Coronary artery (tissue), 2 donors: ENCODE measurements around the gene IL37.

Experiments
- DNase-seq: peaks from one replicate; pipeline ENCODE4 v3.0.0-alpha.2; 2017; ENCODE audit warnings: low spot score
- H3K27ac ChIP-seq, 2 donors: fragments of 200-600 bp; sonication (generic); one replicate each; pipeline ENCODE4 v1.5.1; 2016 to 2019
- H3K4me3 ChIP-seq: fragments of 200-600 bp; sonication (generic); 2 replicates; pipeline ENCODE4 v1.5.1; 2016; ENCODE audit warnings: mild to moderate bottlenecking, moderate library complexity
- TF ChIP-seq, protein P1 (sequence below): fragments of 200-600 bp; sonication (generic); IDR thresholded peaks from one replicate; pipeline ENCODE4 v1.5.1; 2019; ENCODE audit warnings: antibody characterized with exemption

The IL37 gene

DNA sequence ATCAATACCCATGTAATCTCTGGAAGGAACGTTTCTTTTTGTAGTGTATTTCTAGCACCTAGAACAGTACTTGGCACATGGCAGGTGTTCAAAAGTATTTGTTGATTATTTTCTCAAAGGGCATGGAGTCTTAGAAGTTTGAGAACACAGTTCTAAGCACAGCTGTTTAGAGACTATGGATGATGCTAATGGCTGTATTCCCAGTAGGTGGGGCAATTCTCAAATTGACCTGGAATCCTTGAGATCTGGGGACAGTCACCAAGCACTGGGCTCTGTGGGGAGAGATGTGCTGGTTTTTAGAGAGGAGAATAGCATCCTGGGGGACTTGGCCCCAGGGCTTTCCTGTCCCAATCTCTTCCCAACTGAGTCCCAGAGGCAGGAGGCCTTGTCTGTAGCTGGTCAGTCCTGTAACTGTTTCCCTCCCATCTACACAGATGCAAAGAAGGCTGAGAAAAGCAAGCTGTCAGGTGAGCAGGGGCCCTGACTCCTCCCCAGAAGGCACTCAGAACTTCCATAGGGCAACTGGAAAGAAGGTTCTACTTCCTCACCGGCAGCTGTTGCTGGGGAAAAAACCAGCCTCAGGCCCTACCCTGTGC lies 49.4 kb downstream of the IL37 start:
- TF ChIP-seq, protein P1, sequence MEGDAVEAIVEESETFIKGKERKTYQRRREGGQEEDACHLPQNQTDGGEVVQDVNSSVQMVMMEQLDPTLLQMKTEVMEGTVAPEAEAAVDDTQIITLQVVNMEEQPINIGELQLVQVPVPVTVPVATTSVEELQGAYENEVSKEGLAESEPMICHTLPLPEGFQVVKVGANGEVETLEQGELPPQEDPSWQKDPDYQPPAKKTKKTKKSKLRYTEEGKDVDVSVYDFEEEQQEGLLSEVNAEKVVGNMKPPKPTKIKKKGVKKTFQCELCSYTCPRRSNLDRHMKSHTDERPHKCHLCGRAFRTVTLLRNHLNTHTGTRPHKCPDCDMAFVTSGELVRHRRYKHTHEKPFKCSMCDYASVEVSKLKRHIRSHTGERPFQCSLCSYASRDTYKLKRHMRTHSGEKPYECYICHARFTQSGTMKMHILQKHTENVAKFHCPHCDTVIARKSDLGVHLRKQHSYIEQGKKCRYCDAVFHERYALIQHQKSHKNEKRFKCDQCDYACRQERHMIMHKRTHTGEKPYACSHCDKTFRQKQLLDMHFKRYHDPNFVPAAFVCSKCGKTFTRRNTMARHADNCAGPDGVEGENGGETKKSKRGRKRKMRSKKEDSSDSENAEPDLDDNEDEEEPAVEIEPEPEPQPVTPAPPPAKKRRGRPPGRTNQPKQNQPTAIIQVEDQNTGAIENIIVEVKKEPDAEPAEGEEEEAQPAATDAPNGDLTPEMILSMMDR: no peak
- Histone ChIP-seq H3K4me3 (no peak overlapping the region), H3K27ac (no peak overlapping the region)
- DNase-seq: no peak

- Histone ChIP-seq H3K27ac (no peak overlapping the region), H3K4me3 (no peak overlapping the region)
- TF ChIP-seq, protein P1: no peak
- DNase-seq: no peak
These were observed 51.6 kb downstream of the IL37 start for GRCh38 chr2:112962308-112963175.

GRCh38 chr2:112967023-112967422 lies 56.1 kb downstream of the IL37 start:
- DNase-seq: no peak
- Histone ChIP-seq H3K27ac (no peak overlapping the region), H3K4me3 (no peak overlapping the region)
- TF ChIP-seq, protein P1: no peak
